GM23248 (cell line): Measurements from ENCODE around the gene KCNC3. TPM values are rescaled to one million over a fixed set of nuclear protein-coding genes. Genes with fewer than 3 reads are reported as not detected.

Experiments
- DNase-seq: peaks from one replicate; pipeline ENCODE4 v3.0.0-alpha.2; 2015
- H2AFZ ChIP-seq: fragments of 200-600 bp; sonication (generic); 2 replicates; pipeline ENCODE4 v1.6.1; 2016; ENCODE audit warnings: antibody characterized with exemption
- H3F3A ChIP-seq: fragments of 200-600 bp; sonication (generic); 2 replicates; pipeline ENCODE4 v1.6.1; 2016; ENCODE audit warnings: mild to moderate bottlenecking, antibody characterized with exemption, mixed run types; ENCODE audit not compliant: insufficient read depth
- H3K27ac ChIP-seq: fragments of 200-600 bp; sonication (generic); 2 replicates; pipeline ENCODE4 v1.5.1; 2016; ENCODE audit warnings: mild to moderate bottlenecking
- H3K27me3 ChIP-seq: fragments of 200-600 bp; sonication (generic); replicated peaks from 2 replicates; pipeline ENCODE4 v1.6.1; 2016; ENCODE audit warnings: mild to moderate bottlenecking; ENCODE audit not compliant: insufficient read depth
- H3K36me3 ChIP-seq: fragments of 200-600 bp; sonication (generic); 2 replicates; pipeline ENCODE4 v1.6.1; 2016; ENCODE audit warnings: low read depth, mild to moderate bottlenecking
- H3K4me1 ChIP-seq: fragments of 200-600 bp; sonication (generic); 2 replicates; pipeline ENCODE4 v1.6.1; 2016; ENCODE audit warnings: mild to moderate bottlenecking; ENCODE audit not compliant: insufficient read depth
- H3K4me2 ChIP-seq: fragments of 200-600 bp; sonication (generic); one replicate; pipeline ENCODE4 v1.6.1; 2016; ENCODE audit warnings: mild to moderate bottlenecking; ENCODE audit not compliant: unreplicated experiment
- H3K4me3 ChIP-seq: fragments of 200-600 bp; sonication (generic); 2 replicates; pipeline ENCODE4 v1.5.1; 2016; ENCODE audit warnings: mild to moderate bottlenecking
- H3K79me2 ChIP-seq: fragments of 200-600 bp; sonication (generic); 2 replicates; pipeline ENCODE4 v1.6.1; 2016; ENCODE audit warnings: mild to moderate bottlenecking; ENCODE audit not compliant: insufficient read depth
- H3K9ac ChIP-seq: fragments of 200-600 bp; sonication (generic); 2 replicates; pipeline ENCODE4 v1.6.1; 2016; ENCODE audit warnings: mild to moderate bottlenecking
- H3K9me2 ChIP-seq: fragments of 200-600 bp; sonication (generic); 2 replicates; pipeline ENCODE4 v1.6.1; 2016; ENCODE audit warnings: mixed run types, mild to moderate bottlenecking, moderate library complexity; ENCODE audit not compliant: insufficient read depth
- H3K9me3 ChIP-seq: fragments of 200-600 bp; sonication (generic); one replicate; pipeline ENCODE4 v1.6.1; 2017; ENCODE audit warnings: low read depth
- H4K20me1 ChIP-seq: fragments of 200-600 bp; sonication (generic); 2 replicates; pipeline ENCODE4 v1.6.0; 2016; ENCODE audit not compliant: insufficient read depth
- EZH2 ChIP-seq: fragments of 200-600 bp; sonication (generic); IDR thresholded peaks from 2 replicates; pipeline ENCODE4 v1.6.1; 2018; ENCODE audit warnings: antibody characterized with exemption, mild to moderate bottlenecking; ENCODE audit not compliant: insufficient read depth, poor library complexity, severe bottlenecking
- EZH2phosphoT487 ChIP-seq: fragments of 200-600 bp; sonication (generic); IDR thresholded peaks from 2 replicates; pipeline ENCODE4 v1.6.1; 2018; ENCODE audit warnings: antibody characterized with exemption, moderate library complexity, mild to moderate bottlenecking, low read depth; ENCODE audit not compliant: insufficient read depth
- WGBS, 2 experiments: methylation state at CpG; one replicate each; pipeline ENCODE4 v1.1.6; 2015 to 2017; ENCODE audit warnings: low lambda C conversion rate in 2 of 2, low coverage in 1 of 2; ENCODE audit errors: missing lambda C conversion rate in 2 of 2; 5-methylcytosine and 5-hydroxymethylcytosine counted together
- in situ Hi-C: fragments of 300-500 bp; cut with MboI; formaldehyde crosslinking; loops from 2 replicates; pipeline ENCODE4 v1.15.0; 2020
- polyA plus RNA-seq: library from polyadenylated mRNA; unstranded; fragments of >200 nt; fragmentation: Nextera tagmentation; extraction: Ambion mirVana; gene quantifications from 2 replicates; pipeline ENCODE4 v1.2.1, GENCODE V29; 2016
- total RNA-seq: library from RNA; depleted of rRNA; stranded (reverse); fragments of >200 nt; shearing (Covaris generic); gene quantifications from 2 replicates; pipeline ENCODE4 v1.2.3, GENCODE V29; 2014

Gene KCNC3
- total and polyA plus RNA-seq, 2 experiments from 2014 or later: under 0.01 to 0.04 TPM

DNA sequence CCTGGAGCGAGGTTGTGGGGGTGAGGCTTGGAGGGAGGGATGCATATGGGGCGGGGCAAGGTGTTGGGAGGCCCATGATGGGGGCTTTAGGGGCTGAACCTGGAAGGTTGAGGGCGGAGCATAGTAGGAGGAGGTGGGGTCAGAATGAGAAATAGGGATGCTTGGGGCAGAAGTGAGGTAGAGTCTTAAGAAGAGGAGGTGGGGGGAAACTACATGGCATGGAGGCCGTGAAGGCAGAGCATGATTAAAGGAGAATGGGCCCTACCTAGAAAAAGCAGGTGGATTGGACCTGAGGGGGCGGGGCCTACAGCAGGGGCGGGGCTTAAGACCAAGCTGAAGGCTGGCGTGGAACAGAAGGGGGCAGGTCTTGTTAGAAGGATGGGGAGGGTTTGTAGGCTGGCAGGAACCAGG lies 47.9 kb upstream of the KCNC3 start:
- Histone ChIP-seq H3K4me3 (peak overlapping the region; percentile 27; the same call in 1 of the 2 replicates), H3K4me2 (no peak overlapping the region), H3K79me2 (peaks cover 9% of the 10 kb centered on the region; the same call in 1 of the 2 replicates), H3F3A (no peaks in the 10 kb centered on the region), H2AFZ (no peak overlapping the region), H3K27me3 (no peaks in the 10 kb centered on the region), H3K4me1 (no peaks in the 10 kb centered on the region), H3K9me3 (no peaks in the 10 kb centered on the region), H3K27ac (no peak overlapping the region), H3K36me3 (no peaks in the 10 kb centered on the region; the same call in 1 of the 2 replicates), H3K9ac (no peak overlapping the region), H4K20me1 (no peaks in the 10 kb centered on the region), H3K9me2 (no peaks in the 10 kb centered on the region)
- no peak for TF ChIP-seq EZH2phosphoT487
- WGBS, 2 experiments: 15 to 17% methylated on average over 4 to 7 of the region's 7 CpGs
- in situ Hi-C loops: no loop called here
- DNase-seq: peak; percentile 36

GRCh38 chr19:50376166-50377050 lies 47.2 kb upstream of the KCNC3 start, which contains the start of gene NR1H2:
Gene NR1H2 (plus strand): TSS chr19:50376457. CDS start chr19:50377606, 1,149 bp downstream.
- TF ChIP-seq EZH2phosphoT487 (no peak), EZH2 (no peak)
- Histone ChIP-seq H3K36me3 (no peaks in the 10 kb centered on the region; the same call in 1 of the 2 replicates), H3K4me2 (peak within 1 kb of the TSS; percentile 97), H3K9ac (peak within 1 kb of the TSS; percentile 100), H3K79me2 (peaks cover 9% of the 10 kb centered on the region; the same call in 1 of the 2 replicates), H3K4me1 (no peaks in the 10 kb centered on the region), H3K4me3 (peak within 1 kb of the TSS; percentile 99), H3F3A (no peaks in the 10 kb centered on the region), H2AFZ (peak within 1 kb of the TSS; percentile 99), H4K20me1 (no peaks in the 10 kb centered on the region), H3K27ac (peak within 1 kb of the TSS; percentile 99), H3K9me3 (no peaks in the 10 kb centered on the region), H3K9me2 (no peaks in the 10 kb centered on the region), H3K27me3 (no peaks in the 10 kb centered on the region)
- WGBS, 2 experiments: 2% methylated on average over 26 to 67 of the region's 67 CpGs
- in situ Hi-C loops: no loop called here
- peak; percentile 99 for DNase-seq

- H4K20me1 ChIP-seq: no peaks in the 10 kb centered on the region
- no peaks in the 10 kb centered on the region for H3K36me3 ChIP-seq
- no peaks in the 10 kb centered on the region for H3F3A ChIP-seq
- no peak overlapping the region for H3K4me3 ChIP-seq
- H3K27ac ChIP-seq: no peak overlapping the region
- in situ Hi-C loops: loop anchor here (25.0 kb wide), 2 partner anchors 415 to 540 kb away; partner anchors contain the start of genes ACP4 and KLK4
- no peaks in the 10 kb centered on the region for H3K4me1 ChIP-seq
- no peaks in the 10 kb centered on the region for H3K79me2 ChIP-seq
- H3K27me3 ChIP-seq: no peaks in the 10 kb centered on the region
- TF ChIP-seq EZH2: no peak
- no peak for TF ChIP-seq EZH2phosphoT487
- WGBS, 2 experiments: 67 to 70% methylated on average over 10 of the region's 10 CpGs
- DNase-seq: peak; percentile 32
- H2AFZ ChIP-seq: no peak overlapping the region
- H3K9me3 ChIP-seq: no peaks in the 10 kb centered on the region
- H3K4me2 ChIP-seq: no peak overlapping the region
- H3K9ac ChIP-seq: no peak overlapping the region
- no peaks in the 10 kb centered on the region for H3K9me2 ChIP-seq
Measured at GRCh38 chr19:50371914-50372475, 42.8 kb upstream of the KCNC3 start.

DNA sequence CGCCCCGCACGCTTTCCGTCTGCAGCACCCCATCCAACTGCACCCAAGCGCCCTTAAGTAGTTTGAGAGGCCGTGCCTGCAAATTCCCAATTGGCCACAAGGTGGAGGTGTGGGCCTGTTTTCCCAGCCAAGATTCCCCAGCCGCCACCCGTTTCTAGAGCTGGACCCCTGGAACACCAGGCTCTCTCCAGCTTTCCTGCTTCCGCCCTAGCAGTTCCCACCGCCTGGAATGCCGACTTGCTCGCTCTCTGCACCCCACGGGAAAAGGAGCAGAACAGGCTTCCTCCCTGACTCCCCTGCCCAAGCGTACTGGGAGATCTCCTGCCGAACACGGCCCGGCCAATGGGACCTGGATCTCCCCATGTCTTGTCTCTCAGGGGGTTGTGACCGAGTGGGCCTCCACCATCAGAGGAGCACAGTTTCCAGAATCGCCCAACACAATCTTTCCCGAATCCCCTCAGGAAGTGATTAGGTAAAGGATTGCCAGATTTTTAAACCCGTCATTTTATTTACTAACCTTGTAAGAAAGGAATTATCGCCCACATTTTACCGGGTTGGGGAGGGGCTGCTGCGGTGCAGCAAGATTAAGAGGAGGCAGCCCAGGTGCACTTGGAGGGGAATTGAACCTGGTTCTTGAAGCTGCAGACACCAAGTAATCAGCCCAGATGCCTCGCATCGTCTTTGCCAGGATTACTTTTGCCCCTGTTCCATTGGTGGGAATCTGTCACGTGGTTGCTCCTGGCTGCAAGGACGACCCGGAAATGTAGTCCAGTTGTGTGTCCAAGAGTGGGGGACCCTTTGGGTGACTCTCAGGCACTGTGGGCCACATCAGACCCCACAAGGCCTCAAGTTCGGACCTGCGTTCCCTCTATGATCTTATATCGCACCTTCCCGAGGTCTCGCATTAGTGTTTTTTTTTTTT lies 39.7 kb upstream of the KCNC3 start:
- Histone ChIP-seq H3K36me3 (no peaks in the 10 kb centered on the region), H3K79me2 (no peaks in the 10 kb centered on the region), H3K4me3 (peak overlapping the region; percentile 83), H2AFZ (peak overlapping the region; percentile 98), H3K4me2 (peak overlapping the region; percentile 94), H3K9me2 (no peaks in the 10 kb centered on the region), H3K9ac (peak overlapping the region; percentile 81), H3K27ac (no peak overlapping the region), H3K4me1 (no peaks in the 10 kb centered on the region), H3F3A (no peaks in the 10 kb centered on the region), H3K27me3 (no peaks in the 10 kb centered on the region), H4K20me1 (no peaks in the 10 kb centered on the region), H3K9me3 (no peaks in the 10 kb centered on the region)
- DNase-seq: peak; percentile 90
- 11% methylated on average over 34 of the region's 34 CpGs for WGBS, 2 experiments
- no peak for TF ChIP-seq EZH2
- in situ Hi-C loops: loop anchor here (25.0 kb wide), 2 partner anchors 418 to 543 kb away; partner anchors contain the start of genes ACP4 and KLK4
